ENCODE data around the gene PRICKLE4.
"Not testable (repeated sequence)": the region's sequence is repeated elsewhere in the genome, so short reads cannot be mapped to it uniquely, and the experiment has no call there.

The PRICKLE4 gene

DNA sequence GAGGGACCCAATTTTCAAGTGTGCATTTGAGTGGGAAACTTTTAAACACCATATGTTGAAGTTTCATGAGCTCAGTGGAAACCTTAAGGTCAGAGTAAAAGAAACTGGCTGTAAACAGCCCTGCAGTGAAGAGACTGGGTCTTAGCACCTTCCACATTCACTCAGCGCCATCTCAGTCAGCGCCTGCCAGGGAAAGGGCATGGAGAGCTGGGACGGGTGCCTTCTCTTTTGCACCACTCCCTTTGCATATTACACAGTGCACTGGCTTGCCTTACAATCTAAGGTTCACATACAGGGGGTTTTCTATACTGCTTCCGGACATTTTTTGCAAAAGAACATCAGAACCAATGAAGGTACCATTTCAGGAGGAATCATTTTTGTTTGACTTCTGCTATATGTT lies 11.4 kb downstream of the PRICKLE4 start:
- no peak for TF ChIP-seq CTCF (IDR thresholded peaks at IDR 0.05; ENCODE audit: low read depth, low read length)
- DNase-seq (ENCODE audit: extremely low read depth, low read depth) = no peak

DNA sequence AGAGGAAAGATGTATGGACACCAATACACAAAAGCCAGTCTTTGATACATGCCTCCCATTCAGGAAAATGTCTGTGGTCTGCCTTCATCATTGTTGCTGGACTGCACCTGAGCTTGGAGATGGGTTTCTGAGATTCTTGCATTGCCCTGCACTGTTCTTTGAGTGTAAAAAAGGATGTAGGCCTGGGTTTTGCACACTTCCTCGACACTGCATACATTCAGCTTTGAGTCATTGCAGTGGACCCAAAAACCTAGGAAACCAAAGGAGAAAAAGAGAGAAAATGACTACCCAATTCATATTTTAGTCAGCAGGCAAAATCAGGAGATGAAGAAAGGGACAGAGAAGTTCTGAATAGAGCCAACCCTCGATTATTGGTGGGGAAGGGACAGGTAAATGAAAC lies 15.9 kb downstream of the PRICKLE4 start:
- DNase-seq (ENCODE audit: extremely low read depth, low read depth) = no peak
- no peak for TF ChIP-seq CTCF (IDR thresholded peaks at IDR 0.05; ENCODE audit: low read depth, low read length)

DNA sequence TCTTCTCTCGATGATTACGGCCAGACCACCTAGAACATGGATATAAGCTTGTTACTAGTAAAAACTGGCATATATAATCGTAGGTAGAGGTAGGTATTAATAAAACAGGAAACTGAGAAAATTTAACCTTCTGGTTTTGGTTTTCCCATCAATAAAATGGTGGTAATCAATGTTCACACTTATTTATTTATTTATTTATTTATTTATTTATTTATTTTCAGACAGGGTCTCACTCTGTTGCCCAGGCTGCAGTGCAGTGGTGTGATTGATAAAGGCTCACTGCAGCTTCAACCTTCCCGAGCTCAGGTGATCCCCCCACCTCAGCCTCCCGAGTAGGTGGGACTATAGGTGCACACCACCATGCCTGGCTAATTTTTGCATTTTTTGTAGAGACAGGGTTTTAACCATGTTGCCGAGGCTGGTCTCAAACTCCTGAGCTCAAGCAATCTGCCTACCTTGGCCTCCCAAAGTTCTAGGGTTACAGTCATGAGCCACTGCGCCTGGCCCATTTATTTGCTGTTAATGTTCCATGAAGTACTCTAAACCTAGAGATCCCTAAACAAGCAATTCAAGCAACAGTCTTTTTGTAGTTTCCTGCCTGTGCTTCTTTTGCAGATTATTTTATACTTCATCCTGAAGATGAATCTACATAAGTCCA lies 18.4 kb downstream of the PRICKLE4 start:
- no peak for DNase-seq (ENCODE audit: extremely low read depth, low read depth)
- TF ChIP-seq CTCF (IDR thresholded peaks at IDR 0.05; ENCODE audit: low read depth, low read length) = no peak

GRCh38 chr6:41799559-41799911 lies 19.0 kb downstream of the PRICKLE4 start:
- no peak for TF ChIP-seq CTCF (IDR thresholded peaks at IDR 0.05; ENCODE audit: low read depth, low read length)
- no peak for DNase-seq (ENCODE audit: extremely low read depth, low read depth)

- peak; percentile 54 for TF ChIP-seq CTCF (IDR thresholded peaks at IDR 0.05; ENCODE audit: low read depth, low read length)
- DNase-seq (ENCODE audit: extremely low read depth, low read depth) = no peak
Observed at GRCh38 chr6:41801380-41801779, 20.8 kb downstream of the PRICKLE4 start.

GRCh38 chr6:41805830-41806774 lies 25.5 kb downstream of the PRICKLE4 start:
- no peak for DNase-seq (ENCODE audit: extremely low read depth, low read depth)
- no peak for TF ChIP-seq CTCF (IDR thresholded peaks at IDR 0.05; ENCODE audit: low read depth, low read length)

DNA sequence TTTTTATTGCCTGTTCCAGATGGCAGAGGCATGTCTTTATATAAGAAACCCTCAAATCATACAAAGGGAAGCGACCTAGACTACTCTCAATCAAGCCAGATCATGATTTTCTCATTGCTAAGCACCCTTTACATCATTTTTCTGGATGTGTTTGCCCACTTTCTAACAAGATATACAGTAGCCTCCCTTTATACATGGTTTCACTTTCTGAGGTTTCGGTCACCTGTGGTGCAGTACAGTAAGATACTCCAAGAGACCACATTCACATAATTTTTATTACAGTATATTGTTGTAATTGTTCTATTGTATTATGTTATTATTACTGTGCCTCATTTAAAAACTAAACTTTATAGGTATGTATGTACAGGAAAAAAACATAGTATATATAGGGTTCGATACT lies 30.5 kb downstream of the PRICKLE4 start:
- no peak for TF ChIP-seq CTCF (IDR thresholded peaks at IDR 0.05; ENCODE audit: low read depth, low read length)
- no peak for DNase-seq (ENCODE audit: extremely low read depth, low read depth)

GRCh38 chr6:41811946-41812345 lies 31.4 kb downstream of the PRICKLE4 start:
- DNase-seq (ENCODE audit: extremely low read depth, low read depth) = not testable (repeated sequence)
